ENCODE measurements around the gene SLC10A7.

DNA sequence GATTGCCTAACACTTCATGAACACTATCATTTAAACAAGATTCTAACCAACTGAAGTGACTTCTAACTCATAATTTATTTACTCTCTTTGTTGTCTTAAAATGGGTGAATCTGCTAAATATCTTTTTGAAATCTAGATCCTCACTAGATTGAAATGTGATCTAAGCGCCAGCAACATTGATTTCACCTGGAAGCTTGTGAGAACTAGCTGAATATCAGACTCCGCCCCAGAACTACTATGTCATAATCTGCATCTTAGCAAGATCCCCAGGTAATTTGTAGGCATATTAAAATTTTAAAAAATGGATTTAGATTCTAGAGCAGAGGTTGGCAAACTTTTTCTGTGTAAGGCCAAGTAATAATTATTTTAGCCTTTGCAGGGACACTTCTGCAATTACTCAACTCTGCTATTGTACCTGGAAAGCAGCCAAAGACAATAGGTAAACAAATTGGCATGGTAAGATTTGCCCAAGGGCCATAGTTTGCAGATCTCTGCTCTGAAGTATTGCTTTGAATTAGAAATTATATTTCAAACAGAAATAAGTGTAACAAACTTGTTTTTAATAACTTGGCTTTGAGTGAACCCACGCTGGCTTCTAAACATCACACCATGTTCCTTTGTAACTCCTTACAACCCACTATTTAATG, 185.9 kb downstream of the SLC10A7 start:
- TF ChIP-seq, protein P1, sequence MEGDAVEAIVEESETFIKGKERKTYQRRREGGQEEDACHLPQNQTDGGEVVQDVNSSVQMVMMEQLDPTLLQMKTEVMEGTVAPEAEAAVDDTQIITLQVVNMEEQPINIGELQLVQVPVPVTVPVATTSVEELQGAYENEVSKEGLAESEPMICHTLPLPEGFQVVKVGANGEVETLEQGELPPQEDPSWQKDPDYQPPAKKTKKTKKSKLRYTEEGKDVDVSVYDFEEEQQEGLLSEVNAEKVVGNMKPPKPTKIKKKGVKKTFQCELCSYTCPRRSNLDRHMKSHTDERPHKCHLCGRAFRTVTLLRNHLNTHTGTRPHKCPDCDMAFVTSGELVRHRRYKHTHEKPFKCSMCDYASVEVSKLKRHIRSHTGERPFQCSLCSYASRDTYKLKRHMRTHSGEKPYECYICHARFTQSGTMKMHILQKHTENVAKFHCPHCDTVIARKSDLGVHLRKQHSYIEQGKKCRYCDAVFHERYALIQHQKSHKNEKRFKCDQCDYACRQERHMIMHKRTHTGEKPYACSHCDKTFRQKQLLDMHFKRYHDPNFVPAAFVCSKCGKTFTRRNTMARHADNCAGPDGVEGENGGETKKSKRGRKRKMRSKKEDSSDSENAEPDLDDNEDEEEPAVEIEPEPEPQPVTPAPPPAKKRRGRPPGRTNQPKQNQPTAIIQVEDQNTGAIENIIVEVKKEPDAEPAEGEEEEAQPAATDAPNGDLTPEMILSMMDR (conservative IDR thresholded peaks at IDR 0.05; ENCODE audit: low read depth, low read length), result no peak
- no peak for TF ChIP-seq CHD1 (IDR thresholded peaks at IDR 0.05; ENCODE audit: low read depth, low read length)
- no peak for TF ChIP-seq MAFK (IDR thresholded peaks at IDR 0.05; ENCODE audit: low read depth, low read length)
- TF ChIP-seq SMC3 (IDR thresholded peaks at IDR 0.05; ENCODE audit: low read depth, low read length), result no peak
- no peak for TF ChIP-seq MAZ (IDR thresholded peaks at IDR 0.05; ENCODE audit: borderline replicate concordance, low read depth, low read length)
